HG02884 (cell line): Measurements from ENCODE around the gene RMND5B.
"Not testable (repeated sequence)": the region's sequence is repeated elsewhere in the genome, so short reads cannot be mapped to it uniquely, and the experiment has no call there.

ENCODE experiments used
- ATAC-seq: cut with Tn5 transposase; IDR thresholded peaks from one replicate; pipeline ENCODE4 v1.9.1; 2021; ENCODE audit warnings: mild to moderate bottlenecking, moderate library complexity; ENCODE audit not compliant: unreplicated experiment

Gene RMND5B

GRCh38 chr5:178127300-178128009, 3.4 kb upstream of the RMND5B start:
- not testable (repeated sequence) for ATAC-seq

- no peak for ATAC-seq
These were observed 1.5 kb upstream of the RMND5B start for GRCh38 chr5:178129296-178129695.

- not testable (repeated sequence) for ATAC-seq
These were observed 609 bp upstream of the RMND5B start for GRCh38 chr5:178130234-178130575.

GRCh38 chr5:178131446-178131996, 707 bp downstream of the RMND5B start:
- ATAC-seq = no peak

GRCh38 chr5:178136990-178137389, 6.2 kb downstream of the RMND5B start:
- no peak for ATAC-seq

- ATAC-seq = no peak
These were observed 7.2 kb downstream of the RMND5B start for GRCh38 chr5:178137991-178138390.

- ATAC-seq = no peak
These were observed 10.7 kb downstream of the RMND5B start for GRCh38 chr5:178141550-178141949.

- ATAC-seq = no peak
These were observed 11.8 kb downstream of the RMND5B start for GRCh38 chr5:178142642-178143041.

- no peak for ATAC-seq
These were observed 12.4 kb downstream of the RMND5B start for GRCh38 chr5:178143246-178143645.

- no peak for ATAC-seq
These were observed 13.1 kb downstream of the RMND5B start for GRCh38 chr5:178143901-178144300.

GRCh38 chr5:178145965-178146820, 15.4 kb downstream of the RMND5B start:
- no peak for ATAC-seq

- no peak for ATAC-seq
These were observed 16.6 kb downstream of the RMND5B start for GRCh38 chr5:178147406-178147805.

- no peak for ATAC-seq
These were observed 18.6 kb downstream of the RMND5B start for GRCh38 chr5:178149199-178149932.

GRCh38 chr5:178150977-178151734, 20.3 kb downstream of the RMND5B start:
- ATAC-seq = no peak

- ATAC-seq = no peak
These were observed 22.0 kb downstream of the RMND5B start for GRCh38 chr5:178152491-178153444.

- ATAC-seq = peak; percentile 98
These were observed 22.9 kb downstream of the RMND5B start, which contains the start of gene NHP2 for GRCh38 chr5:178153530-178154340. NHP2 (minus strand) TSS chr5:178153885; CDS start chr5:178153817, 68 bp downstream.

GRCh38 chr5:178155065-178155464, 24.3 kb downstream of the RMND5B start:
- no peak for ATAC-seq

- ATAC-seq = no peak
These were observed 29.4 kb downstream of the RMND5B start for GRCh38 chr5:178160176-178160575.
